HepG2 (cell line): ENCODE measurements around the gene SIMC1. TPM values are rescaled to one million over a fixed set of nuclear protein-coding genes. Genes with fewer than 3 reads are reported as not detected.

ENCODE experiments used
- ATAC-seq: fragments of 200-7000 bp; cut with Tn5 transposase; 3 replicates; pipeline ENCODE4 v1.9.1; 2020; ENCODE audit warnings: mild to moderate bottlenecking, moderate library complexity
- BruUV-seq: library from RNA; stranded (reverse); fragments of 400-500 nt; replicated peaks from 2 replicates; lab custom pipeline; 2021; lab: Mats Ljungman, UMichigan
- CTCF ChIA-PET: fragments of 300-600 bp; formaldehyde crosslinking; extraction: SDS; loops from one replicate; lab custom pipeline; 2021; ENCODE audit warnings: low total read pairs, inconsistent platforms, low intra/inter-chr PET ratio; lab: Yijun Ruan, JAX
- POLR2A ChIA-PET: fragments of 350-600 bp; sonication (Branson Sonifier 250); formaldehyde crosslinking; loops from one replicate; lab custom pipeline; 2020; ENCODE audit warnings: antibody characterized with exemption, inconsistent platforms; lab: Yijun Ruan, JAX
- DNase-seq: peaks from one replicate; pipeline ENCODE4 v3.0.0-alpha.2; 2015; ENCODE audit warnings: low spot score
- FAIRE-seq: peaks from 3 replicates; lab custom pipeline; 2011; peaks lifted over from hg19 to GRCh38; lab: Jason Lieb, UNC
- H2AFZ ChIP-seq: one replicate; pipeline ENCODE4 v1.6.1; 2011; ENCODE audit warnings: low read length, inconsistent platforms
- H3K27ac ChIP-seq: fragments of 300-600 bp; 3 replicates; pipeline ENCODE4 v1.8.0; 2011; ENCODE audit warnings: mixed run types, mild to moderate bottlenecking, mixed read lengths, low read length, inconsistent platforms; ENCODE audit not compliant: insufficient read depth; ENCODE audit errors: extremely low read length
- H3K27me3 ChIP-seq, 2 experiments: fragments of 200-600 bp in 1 of 2; 2 replicates in 1 of 2; 3 replicates in 1 of 2; pipeline versions ENCODE4 v1.6.0 to v1.8.0; 2011; ENCODE audit warnings: low read length in 2 of 2, mild to moderate bottlenecking in 2 of 2, moderate library complexity in 2 of 2, inconsistent platforms in 1 of 2; ENCODE audit not compliant: insufficient read depth in 2 of 2, control insufficient read depth in 1 of 2
- H3K36me3 ChIP-seq, 2 experiments: fragments of 200-600 bp in 1 of 2; replicated peaks in 1 of 2; 2 replicates in 1 of 2; 3 replicates in 1 of 2; pipeline versions ENCODE4 v1.5.1 to v1.8.0; 2011; ENCODE audit warnings: low read length in 2 of 2, inconsistent platforms in 1 of 2; ENCODE audit not compliant: insufficient read depth in 2 of 2, control insufficient read depth in 1 of 2
- H3K4me1 ChIP-seq: 2 replicates; pipeline ENCODE4 v1.5.1; 2012; ENCODE audit warnings: low read length, inconsistent platforms; ENCODE audit not compliant: insufficient read depth
- H3K4me2 ChIP-seq: 2 replicates; pipeline ENCODE4 v1.6.0; 2011; ENCODE audit warnings: low read depth, low read length, inconsistent platforms
- H3K4me3 ChIP-seq, 3 experiments: fragments of 200-600 bp in 1 of 3; sonication (generic), shearing (Covaris generic) in 1 of 3; replicated peaks in 1 of 3; 2 replicates each; pipeline ENCODE4 v1.5.1; 2011 to 2016; ENCODE audit warnings: low read length in 3 of 3, inconsistent platforms in 2 of 3, low read depth in 2 of 3, mild to moderate bottlenecking in 2 of 3, control low read depth in 1 of 3, mixed read lengths in 1 of 3; ENCODE audit not compliant: insufficient read depth in 1 of 3
- H3K79me2 ChIP-seq: one replicate; pipeline ENCODE4 v1.6.1; 2011; ENCODE audit warnings: low read length, inconsistent platforms; ENCODE audit not compliant: insufficient read depth
- H3K9ac ChIP-seq: 2 replicates; pipeline ENCODE4 v1.6.0; 2011; ENCODE audit warnings: mild to moderate bottlenecking, low read depth, low read length, inconsistent platforms; ENCODE audit not compliant: insufficient read depth
- H3K9me3 ChIP-seq: 2 replicates; pipeline ENCODE4 v1.5.1; 2012; ENCODE audit warnings: mild to moderate bottlenecking, low read length
- H4K20me1 ChIP-seq: 2 replicates; pipeline ENCODE4 v1.6.0; 2011; ENCODE audit warnings: inconsistent platforms, mild to moderate bottlenecking, low read length, moderate library complexity; ENCODE audit not compliant: insufficient read depth
- EED ChIP-seq: sonication (generic); formaldehyde crosslinking; IDR thresholded peaks from 2 replicates; pipeline ENCODE4 v1.5.0; 2020; ENCODE audit warnings: mild to moderate bottlenecking, missing genetic modification reagents
- JUNB ChIP-seq: sonication (generic); formaldehyde crosslinking; IDR thresholded peaks from 2 replicates; pipeline ENCODE4 v1.8.0; 2022; ENCODE audit warnings: missing genetic modification reagents, mild to moderate bottlenecking, borderline replicate concordance
- MEF2D ChIP-seq: sonication (generic); formaldehyde crosslinking; IDR thresholded peaks from 2 replicates; pipeline ENCODE4 v1.5.1; 2020; ENCODE audit warnings: mild to moderate bottlenecking, missing genetic modification reagents
- MXD4 ChIP-seq: IDR thresholded peaks from 2 replicates; pipeline ENCODE4 v1.6.1; 2016; ENCODE audit warnings: mild to moderate bottlenecking, missing biosample characterization, missing genetic modification reagents
- SMAD3 ChIP-seq: sonication (generic); formaldehyde crosslinking; IDR thresholded peaks from 2 replicates; pipeline ENCODE4 v1.4.0; 2020; ENCODE audit warnings: missing genetic modification reagents
- ZBTB46 ChIP-seq: sonication (generic); formaldehyde crosslinking; IDR thresholded peaks from 2 replicates; pipeline ENCODE4 v1.4.0; 2020; ENCODE audit warnings: mild to moderate bottlenecking, missing genetic modification reagents, borderline replicate concordance
- ZNF124 ChIP-seq: sonication (generic); formaldehyde crosslinking; IDR thresholded peaks from 2 replicates; pipeline ENCODE4 v1.4.0; 2020; ENCODE audit warnings: missing genetic modification reagents
- ZNF260 ChIP-seq: sonication (generic); formaldehyde crosslinking; IDR thresholded peaks from 2 replicates; pipeline ENCODE4 v1.4.0; 2020; ENCODE audit warnings: missing genetic modification reagents, low read depth, mild to moderate bottlenecking, borderline replicate concordance
- ZNF335 ChIP-seq: sonication (generic); formaldehyde crosslinking; IDR thresholded peaks from 2 replicates; pipeline ENCODE4 v1.4.0; 2020; ENCODE audit warnings: missing genetic modification reagents
- ZNF75D ChIP-seq: sonication (generic); formaldehyde crosslinking; IDR thresholded peaks from 2 replicates; pipeline ENCODE4 v1.8.1; 2023; ENCODE audit warnings: missing genetic modification reagents, mild to moderate bottlenecking, borderline replicate concordance
- WGBS: methylation state at CpG from one replicate; pipeline ENCODE4 v1.1.6; 2017; ENCODE audit warnings: low lambda C conversion rate; 5-methylcytosine and 5-hydroxymethylcytosine counted together
- in situ Hi-C: cut with HindIII; loops from 2 replicates; pipeline ENCODE4 v1.10.0; 2017; ENCODE audit warnings: low pct_unique_long_range_greater_than_20kb; ENCODE audit not compliant: extremely low pct_ligation_motif_present
- intact Hi-C: fragments of 100-400 bp; cut with micrococcal nuclease; formaldehyde crosslinking; loops from one replicate; pipeline ENCODE4 v1.10.0; 2022; ENCODE audit not compliant: unreplicated experiment
- polyA plus RNA-seq, 8 experiments: library from polyadenylated mRNA; depleted of rRNA in 3 of 8; stranded (reverse) in 7 of 8; unstranded in 1 of 8; fragments of >200 nt; fragmentation: Illumina TruSeq in 4 of 8; extraction: Trizol in 4 of 8; gene quantifications; 2 replicates each; pipeline versions ENCODE4 v1.2.1 to v1.2.3, GENCODE V29; 2011 to 2016; ENCODE audit warnings: low read depth in 4 of 8, missing spikeins in 1 of 8, mixed read lengths in 1 of 8; ENCODE audit not compliant: insufficient read depth in 1 of 8
- total RNA-seq, 5 experiments: library from RNA; depleted of rRNA; stranded (reverse); fragments of >200 nt; fragmentation: Illumina TruSeq; extraction: Trizol; gene quantifications; 2 replicates each; pipeline ENCODE4 v1.2.3, GENCODE V29; 2016; ENCODE audit warnings: low read depth in 1 of 5

SIMC1 gene
- total and polyA plus RNA-seq, 2 of the 13 experiments (the other 11 are each of a cell fraction or from before 2014, with no cell fraction given), result 5.4 to 6.8 TPM

- no TSS peak for BruUV-seq
- DNase-seq (no peak), FAIRE-seq (no peak), ATAC-seq (no peak)
- Histone ChIP-seq H3K4me3 (no peak overlapping the region), H3K9ac (no peak overlapping the region), H3K9me3 (no peaks in the 10 kb centered on the region), H3K27me3 (peaks cover 3 to 6% of the 10 kb centered on the region in 2 experiments; a peak in 4 of 5 replicates), H3K4me2 (peak overlapping the region; percentile 23; the same call in 1 of the 2 replicates), H3K27ac (no peak overlapping the region), H3K79me2 (no peaks in the 10 kb centered on the region), H3K4me1 (peaks cover 62% of the 10 kb centered on the region), H2AFZ (no peak overlapping the region), H3K36me3 (no peaks in the 10 kb centered on the region), H4K20me1 (no peaks in the 10 kb centered on the region)
- in situ Hi-C loops (no loop called here), intact Hi-C loops (no loop called here)
- no peak for TF ChIP-seq EED (CRISPR knock-in tag)
- TF ChIP-seq ZNF124 (CRISPR knock-in tag), result no peak
- no peak for TF ChIP-seq ZNF75D (CRISPR knock-in tag)
- TF ChIP-seq SMAD3 (CRISPR knock-in tag), result no peak
- TF ChIP-seq ZBTB46 (CRISPR knock-in tag), result no peak
- no peak for TF ChIP-seq ZNF335 (CRISPR knock-in tag)
- TF ChIP-seq MEF2D, result no peak
- no peak for TF ChIP-seq ZNF260
- no peak for TF ChIP-seq JUNB (CRISPR knock-in tag)
- no peak for TF ChIP-seq MXD4 (CRISPR knock-in tag)
- POLR2A ChIA-PET, result no interaction called here
- CTCF ChIA-PET, result no interaction called here
- 49% methylated on average over 5 of the region's 13 CpGs for WGBS
Measured at GRCh38 chr5:176368726-176369125, 130.5 kb downstream of the SIMC1 start.
